ENCODE results near the gene EGLN3. TPM values are rescaled to one million over a fixed set of nuclear protein-coding genes. Genes with fewer than 3 reads are reported as not detected.
A peak's percentile ranks its signal among the peaks of the same experiment; 100 is the strongest.

The EGLN3 gene
- total RNA-seq, 1 experiment from 2014 or later, result 20.0 TPM

GRCh38 chr14:33897878-33898535, 52.9 kb downstream of the EGLN3 start:
- POLR2A ChIA-PET, result no interaction called here
- peaks cover 12% of the 10 kb centered on the region for H3K36me3 Mint-ChIP-seq
- no peak for DNase-seq (ENCODE audit: low spot score)

GRCh38 chr14:33897382-33897781, 53.5 kb downstream of the EGLN3 start:
- TF ChIP-seq PRDM15 (CRISPR knock-in tag; IDR thresholded peaks at IDR 0.05), result no peak
- TF ChIP-seq NFYB (CRISPR knock-in tag; conservative IDR thresholded peaks at IDR 0.05; ENCODE audit: low read depth), result no peak
- no peak for TF ChIP-seq HMGXB4 (CRISPR knock-in tag; IDR thresholded peaks at IDR 0.05)
- no peak for TF ChIP-seq FOXP4 (CRISPR knock-in tag; IDR thresholded peaks at IDR 0.05)
- no peak for TF ChIP-seq ETV6 (CRISPR knock-in tag; IDR thresholded peaks at IDR 0.05)
- no peak for TF ChIP-seq NR2C2 (CRISPR knock-in tag; IDR thresholded peaks at IDR 0.05)
- TF ChIP-seq TCF7 (CRISPR knock-in tag; IDR thresholded peaks at IDR 0.05; ENCODE audit: low read depth), result no peak
- no peak for TF ChIP-seq ZNF416 (CRISPR knock-in tag; IDR thresholded peaks at IDR 0.05)
- TF ChIP-seq ZNF396 (CRISPR knock-in tag; IDR thresholded peaks at IDR 0.05; ENCODE audit: borderline replicate concordance), result no peak
- TF ChIP-seq FOXK1 (CRISPR knock-in tag; IDR thresholded peaks at IDR 0.05), result no peak
- no peak overlapping the region for H3K27ac Mint-ChIP-seq
- POLR2A ChIA-PET, result no interaction called here
- H3K9me3 Mint-ChIP-seq, result peaks cover 18% of the 10 kb centered on the region
- no peak for DNase-seq (ENCODE audit: low spot score)
- ATAC-seq, result no peak
- H3K27me3 Mint-ChIP-seq (ENCODE audit: low read depth), result no peaks in the 10 kb centered on the region
- H3K4me1 Mint-ChIP-seq, result no peaks in the 10 kb centered on the region
- no peak overlapping the region for H3K4me3 Mint-ChIP-seq
- H3K36me3 Mint-ChIP-seq, result peaks cover 12% of the 10 kb centered on the region
- CTCF ChIA-PET, result no interaction called here

More at GRCh38 chr14:33897878-33898535, 52.9 kb downstream of the EGLN3 start:
- Mint-ChIP-seq H3K27me3 (ENCODE audit: low read depth) (no peaks in the 10 kb centered on the region), H3K27ac (no peak overlapping the region), H3K4me3 (no peak overlapping the region), H3K9me3 (peaks cover 18% of the 10 kb centered on the region), H3K4me1 (no peaks in the 10 kb centered on the region)
- no peak for ATAC-seq
- TF ChIP-seq ZNF263 (CRISPR knock-in tag; IDR thresholded peaks at IDR 0.05; ENCODE audit: low read depth) (peak; percentile 90), ATF2 (CRISPR knock-in tag; IDR thresholded peaks at IDR 0.05; ENCODE audit: borderline replicate concordance, low read depth) (no peak)
- CTCF ChIA-PET, result interaction anchor here (0.9 kb wide), 1 partner anchor 12 kb away, joined by 4 read pairs; no protein-coding TSS in a partner anchor

GRCh38 chr14:33894339-33894738, 56.5 kb downstream of the EGLN3 start:
- Mint-ChIP-seq H3K27me3 (ENCODE audit: low read depth) (no peaks in the 10 kb centered on the region), H3K36me3 (peaks cover 12% of the 10 kb centered on the region), H3K27ac (no peak overlapping the region), H3K4me1 (no peaks in the 10 kb centered on the region), H3K9me3 (peaks cover 22% of the 10 kb centered on the region), H3K4me3 (no peak overlapping the region)
- POLR2A ChIA-PET, result no interaction called here
- no peak for ATAC-seq
- DNase-seq (ENCODE audit: low spot score), result no peak
- TF ChIP-seq TEAD4 (CRISPR knock-in tag; IDR thresholded peaks at IDR 0.05) (no peak), PRDM15 (CRISPR knock-in tag; IDR thresholded peaks at IDR 0.05) (no peak), FOXK1 (CRISPR knock-in tag; IDR thresholded peaks at IDR 0.05) (no peak), ELF4 (CRISPR knock-in tag; IDR thresholded peaks at IDR 0.05; ENCODE audit: low read depth) (no peak), ZBTB43 (CRISPR knock-in tag; IDR thresholded peaks at IDR 0.05) (no peak), NFE2L1 (CRISPR knock-in tag; IDR thresholded peaks at IDR 0.05) (no peak)
- CTCF ChIA-PET, result no interaction called here
